Panc1 (cell line): ENCODE data around the gene TBC1D9B.

Experiments used
- CTCF ChIP-seq: fragments of 450-650 bp; IDR thresholded peaks from 2 replicates; pipeline ENCODE4 v1.5.1; 2017; ENCODE audit warnings: mild to moderate bottlenecking
- POLR2AphosphoS5 ChIP-seq: IDR thresholded peaks from 2 replicates; pipeline ENCODE4 v1.6.1; 2012; ENCODE audit warnings: mild to moderate bottlenecking, low read depth, low read length, moderate library complexity
- SIN3A ChIP-seq: IDR thresholded peaks from 2 replicates; pipeline ENCODE4 v1.6.1; 2012; ENCODE audit warnings: low read depth, mild to moderate bottlenecking, low read length, moderate library complexity, borderline replicate concordance; ENCODE audit not compliant: insufficient read depth

DNA sequence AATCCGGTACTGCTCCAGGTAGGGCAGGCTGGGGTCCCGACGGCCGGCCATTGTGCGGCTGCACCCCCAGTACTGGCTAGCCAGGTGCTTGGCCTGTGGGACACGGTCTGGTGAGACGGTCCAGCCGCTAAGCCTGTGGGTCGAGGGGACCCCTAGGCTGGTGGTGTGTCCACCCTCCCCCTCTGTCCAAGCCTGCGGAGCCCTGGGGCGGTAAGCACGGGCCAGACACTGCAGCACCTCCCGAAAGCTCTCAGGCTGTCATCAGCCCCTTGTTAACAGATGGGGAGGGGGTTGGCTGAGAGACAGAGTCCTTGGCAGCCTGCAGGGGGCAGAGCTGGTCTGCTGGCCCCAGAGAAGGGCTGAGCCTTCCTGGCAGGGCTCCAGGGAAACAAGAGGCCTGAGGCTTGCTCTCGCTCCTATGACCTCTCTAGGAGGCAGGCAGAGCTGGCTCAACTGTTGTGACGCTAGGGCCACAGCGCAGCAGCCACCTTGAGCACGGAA lies 37.2 kb downstream of the TBC1D9B start:
- TF ChIP-seq POLR2AphosphoS5: no peak
- no peak; the same call in 1 of the 2 replicates for TF ChIP-seq CTCF
- no peak for TF ChIP-seq SIN3A
